HL-60 (cell line): Measurements from ENCODE around the gene C3.

ENCODE experiments used
- CTCF ChIP-seq: IDR thresholded peaks from one replicate; pipeline ENCODE4 v1.5.1; 2011; ENCODE audit warnings: low read length, control low read depth, inconsistent platforms; ENCODE audit not compliant: insufficient read depth
- POLR2AphosphoS5 ChIP-seq: IDR thresholded peaks from 2 replicates; pipeline ENCODE4 v1.6.1; 2012; ENCODE audit warnings: low read depth
- REST ChIP-seq: IDR thresholded peaks from 2 replicates; pipeline ENCODE4 v1.6.1; 2012; ENCODE audit warnings: low read depth; ENCODE audit not compliant: insufficient replicate concordance

GRCh38 chr19:6743714-6744380 is 23.4 kb upstream of the C3 start:
- TF ChIP-seq CTCF: no peak
- no peak for TF ChIP-seq POLR2AphosphoS5
- no peak for TF ChIP-seq REST
